CD4-positive, alpha-beta T cell treated with Interferon gamma for 1 hour (primary cell): ENCODE results near the gene MPI.

Experiments used
- DNase-seq: peaks from one replicate; pipeline ENCODE4 v3.0.0-alpha.2; 2020

The MPI gene, protein sequence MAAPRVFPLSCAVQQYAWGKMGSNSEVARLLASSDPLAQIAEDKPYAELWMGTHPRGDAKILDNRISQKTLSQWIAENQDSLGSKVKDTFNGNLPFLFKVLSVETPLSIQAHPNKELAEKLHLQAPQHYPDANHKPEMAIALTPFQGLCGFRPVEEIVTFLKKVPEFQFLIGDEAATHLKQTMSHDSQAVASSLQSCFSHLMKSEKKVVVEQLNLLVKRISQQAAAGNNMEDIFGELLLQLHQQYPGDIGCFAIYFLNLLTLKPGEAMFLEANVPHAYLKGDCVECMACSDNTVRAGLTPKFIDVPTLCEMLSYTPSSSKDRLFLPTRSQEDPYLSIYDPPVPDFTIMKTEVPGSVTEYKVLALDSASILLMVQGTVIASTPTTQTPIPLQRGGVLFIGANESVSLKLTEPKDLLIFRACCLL

GRCh38 chr15:74889883-74890664 lies at the start of gene MPI:
TSS of gene MPI (plus strand) at chr15:74890042. CDS start at chr15:74890074, 32 bp downstream.
- peak; percentile 80 for DNase-seq

GRCh38 chr15:74840851-74841775 lies 48.7 kb upstream of the MPI start:
- DNase-seq, result no peak

GRCh38 chr15:74841891-74842373 lies 47.9 kb upstream of the MPI start:
- no peak for DNase-seq

DNA sequence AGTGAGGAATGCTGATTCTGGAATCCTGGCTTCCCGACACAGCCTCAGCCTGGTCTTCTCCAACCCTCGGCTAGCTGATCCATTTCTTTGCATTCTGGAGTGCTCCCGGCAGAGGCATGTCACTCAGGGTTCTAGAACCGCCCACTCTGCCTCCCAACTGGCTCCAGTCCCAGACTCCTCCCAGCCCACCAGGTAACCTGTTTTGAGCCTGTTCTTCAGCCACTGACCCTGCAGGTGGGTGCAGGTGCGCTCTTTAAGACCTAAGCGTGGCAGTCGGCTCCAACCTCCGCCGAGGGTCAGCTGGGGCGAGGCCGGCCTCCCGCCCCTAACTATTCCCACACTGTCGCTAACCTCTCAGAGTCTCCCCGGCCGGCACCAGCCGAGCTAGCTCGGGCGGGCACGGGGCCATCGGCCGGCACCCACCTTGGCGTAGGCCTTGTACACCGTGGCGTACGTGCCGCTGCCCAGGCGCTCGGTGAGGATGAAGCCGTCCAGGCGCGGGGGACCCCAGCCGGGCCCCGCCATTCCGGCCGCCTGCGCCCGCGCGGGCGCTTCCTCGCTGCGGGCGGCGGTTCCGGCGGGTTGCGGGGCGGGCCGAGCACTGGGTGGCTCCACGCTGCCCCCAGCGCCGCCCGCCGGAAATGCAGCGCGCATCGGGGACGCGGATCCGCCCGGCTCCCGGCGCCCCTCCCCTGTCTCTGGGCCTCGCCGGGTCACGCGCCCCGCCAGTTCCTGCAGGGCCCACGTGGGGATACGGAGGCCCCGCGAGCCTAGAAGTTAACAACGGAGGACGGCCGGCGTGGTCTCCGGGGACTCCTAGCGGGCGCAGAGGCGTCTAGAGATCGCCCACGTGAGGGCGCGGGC lies 47.0 kb upstream of the MPI start, which contains the start of gene ULK3:
Gene ULK3 (minus strand): TSS at position 576 of the 864 bp plus-strand sequence. CDS start 51 bp downstream, at position 525.
- DNase-seq, result peak; percentile 91

- DNase-seq, result no peak
Observed at GRCh38 chr15:74843445-74843828, 46.4 kb upstream of the MPI start.

- no peak for DNase-seq
Observed at GRCh38 chr15:74843891-74844299, 45.9 kb upstream of the MPI start.

GRCh38 chr15:74844319-74845207 lies 45.3 kb upstream of the MPI start:
- DNase-seq, result no peak

- DNase-seq, result peak; percentile 37
Observed at GRCh38 chr15:74845208-74845568, 44.7 kb upstream of the MPI start.

GRCh38 chr15:74845581-74845980 lies 44.3 kb upstream of the MPI start:
- DNase-seq, result no peak

DNA sequence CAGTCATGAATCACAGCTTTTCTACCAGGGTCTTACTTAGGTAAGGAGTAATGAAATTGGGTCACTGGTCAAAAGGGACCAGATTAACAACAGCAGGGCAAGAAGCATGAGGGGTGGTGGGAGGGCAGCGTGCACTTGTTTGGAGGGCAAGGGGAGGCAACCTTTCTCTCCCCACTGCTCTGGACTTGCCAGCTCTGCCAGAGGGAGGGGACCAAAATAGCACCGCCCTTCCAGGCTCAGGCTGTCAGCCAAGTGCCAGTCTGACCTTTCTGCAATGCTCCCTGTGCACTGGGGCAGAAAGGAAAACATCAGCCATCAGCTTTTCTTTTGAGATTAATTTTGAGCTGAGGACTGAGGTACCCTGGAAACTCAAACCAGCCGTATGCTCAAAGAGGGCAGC lies 42.4 kb upstream of the MPI start:
- no peak for DNase-seq

- no peak for DNase-seq
Observed at GRCh38 chr15:74850393-74850792, 39.4 kb upstream of the MPI start.

- no peak for DNase-seq
Observed at GRCh38 chr15:74851960-74852359, 37.9 kb upstream of the MPI start.

DNA sequence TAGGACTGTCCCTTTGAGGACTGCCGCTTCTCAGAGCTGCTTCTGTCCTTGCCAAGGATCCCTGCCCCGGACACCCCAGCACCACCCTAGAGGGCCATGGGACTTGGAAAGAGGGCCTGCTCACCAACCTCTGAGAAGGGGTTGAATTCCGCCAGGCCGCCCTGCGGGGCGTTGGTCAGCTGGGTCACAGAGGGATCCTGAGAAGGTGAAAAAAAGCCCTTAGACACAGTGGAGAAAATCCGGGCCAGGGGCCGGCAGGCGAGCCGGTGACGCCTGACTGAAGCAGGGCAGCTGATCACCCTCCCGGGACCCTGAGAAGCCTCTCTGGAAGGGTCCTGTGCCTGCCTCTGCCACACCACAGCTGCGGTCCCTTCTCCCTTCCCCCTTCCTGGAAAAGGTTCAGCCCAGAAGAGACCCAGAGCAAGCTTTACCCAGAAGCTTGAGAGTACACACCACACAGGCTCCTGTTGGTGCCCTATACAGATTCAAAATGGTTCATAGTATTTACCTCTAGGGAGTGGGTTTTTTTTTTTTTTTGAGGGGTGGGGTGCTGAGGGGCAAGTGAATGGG lies 35.3 kb upstream of the MPI start:
- no peak for DNase-seq

- no peak for DNase-seq
Observed at GRCh38 chr15:74855857-74856256, 34.0 kb upstream of the MPI start.

- no peak for DNase-seq
Observed at GRCh38 chr15:74856537-74856936, 33.3 kb upstream of the MPI start.

- DNase-seq, result no peak
Observed at GRCh38 chr15:74857082-74857655, 32.7 kb upstream of the MPI start.

GRCh38 chr15:74857671-74858368 lies 32.0 kb upstream of the MPI start:
- DNase-seq, result no peak

DNA sequence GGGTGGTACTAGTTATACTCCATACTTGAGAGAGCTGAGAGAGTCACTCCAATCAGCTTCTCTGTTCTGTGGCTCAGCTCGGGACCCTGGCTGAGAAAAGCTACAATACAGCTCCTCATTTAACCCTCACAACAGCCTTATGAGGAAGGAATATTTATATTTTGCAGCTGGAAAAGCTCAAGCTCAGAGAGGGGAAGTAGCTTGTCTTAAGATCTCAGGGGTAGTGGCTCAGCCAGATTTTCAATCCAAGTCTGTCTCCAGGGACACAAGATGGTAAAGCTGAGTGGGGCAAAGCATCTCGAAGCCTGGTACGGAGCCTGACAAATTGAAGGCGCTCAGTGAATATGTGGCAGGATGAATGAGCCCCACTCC lies 31.5 kb upstream of the MPI start:
- no peak for DNase-seq
